22Rv1 (cell line): ENCODE data around the gene CEP95.

ENCODE experiments used
- CTCF ChIP-seq: fragments of 450-650 bp; IDR thresholded peaks from 2 replicates; pipeline ENCODE4 v1.5.1; 2017; ENCODE audit warnings: mild to moderate bottlenecking
- ZFX ChIP-seq: fragments of 450-650 bp; IDR thresholded peaks from 2 replicates; pipeline ENCODE4 v1.6.1; 2017; ENCODE audit warnings: antibody characterized with exemption, borderline replicate concordance

GRCh38 chr17:64571746-64572145 is 65.0 kb downstream of the CEP95 start:
- TF ChIP-seq CTCF (no peak), ZFX (no peak)
